ENCODE results near the gene AGAP1. TPM values are rescaled to one million over a fixed set of nuclear protein-coding genes. Genes with fewer than 3 reads are reported as not detected.

Gene AGAP1
- total RNA-seq, 1 experiment from 2014 or later = 25.8 TPM

DNA sequence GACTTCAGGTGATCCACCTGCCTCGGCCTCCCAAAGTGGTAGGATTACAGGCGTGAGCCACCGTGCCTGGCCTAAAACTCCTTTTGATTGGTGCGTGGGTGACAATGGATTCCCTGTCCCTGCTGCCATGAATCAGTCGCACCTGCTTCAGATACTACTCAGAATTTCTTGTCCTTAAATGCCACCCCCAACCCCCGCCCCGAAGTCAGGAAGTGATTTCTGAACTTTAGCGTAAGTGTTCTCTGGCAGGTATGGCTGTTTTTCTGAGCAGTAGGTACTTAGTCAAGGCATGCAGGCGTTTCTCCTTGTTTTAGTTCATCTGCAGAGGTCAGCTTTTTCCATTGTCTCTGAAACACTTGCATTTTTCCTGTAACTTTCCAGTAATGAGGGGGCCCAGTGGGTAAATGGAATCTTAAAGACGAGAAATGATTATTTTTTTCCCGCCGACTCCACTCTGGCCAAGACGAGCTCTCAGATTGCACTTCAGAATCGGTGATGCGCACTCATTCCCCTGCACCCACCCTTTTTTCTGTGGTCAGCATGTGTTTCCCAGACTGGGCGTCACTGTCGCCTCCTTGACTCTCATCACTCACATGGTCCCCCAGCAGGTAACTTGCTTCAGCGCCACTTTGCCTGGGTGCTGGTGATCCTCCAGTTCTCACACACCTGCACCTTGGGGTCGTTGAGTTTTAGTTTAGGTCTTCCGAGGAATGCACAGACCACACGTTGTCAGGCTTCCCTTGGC lies 494.6 kb downstream of the AGAP1 start:
- H2AFZ ChIP-seq (ENCODE audit: low read length) = no peak overlapping the region
- H4K5ac ChIP-seq (ENCODE audit: insufficient read length, low read depth, low read length) = no peak overlapping the region
- no peak overlapping the region for H4K8ac ChIP-seq (replicated peaks; ENCODE audit: insufficient read length, low read depth, low read length)
- no peak overlapping the region for H3K4ac ChIP-seq (ENCODE audit: low read depth, low read length)
- H3K9me3 Mint-ChIP-seq = no peaks in the 10 kb centered on the region
- H3K14ac ChIP-seq (ENCODE audit: insufficient read depth, low read length) = no peak overlapping the region
- H3K23me2 ChIP-seq (ENCODE audit: insufficient read length, low read depth, low read length, poor library complexity, severe bottlenecking) = no peaks in the 10 kb centered on the region
- no peak overlapping the region for H3K9ac ChIP-seq (ENCODE audit: extremely low read depth, insufficient read length, low read length)
- no peak overlapping the region for H3K18ac ChIP-seq (ENCODE audit: insufficient read length, low read depth, low read length)
- H3K27ac ChIP-seq (ENCODE audit: insufficient read length, low read depth, low read length) = no peak overlapping the region
- H3K4me1 Mint-ChIP-seq = peaks cover 16 to 19% of the 10 kb centered on the region in 2 experiments
- H3K27me3 ChIP-seq (ENCODE audit: insufficient read depth, low read length) = no peaks in the 10 kb centered on the region
- H2BK12ac ChIP-seq (ENCODE audit: insufficient read length, low read depth, low read length) = no peak overlapping the region
- H3K56ac ChIP-seq (ENCODE audit: insufficient read length, low read depth, low read length) = no peak overlapping the region
- H3K9me3 ChIP-seq (ENCODE audit: control insufficient read depth, low read depth, low read length) = no peaks in the 10 kb centered on the region
- no peaks in the 10 kb centered on the region for H3K79me1 ChIP-seq (ENCODE audit: insufficient read depth, low read depth, low read length, poor library complexity, severe bottlenecking)
- no peaks in the 10 kb centered on the region; the same call in 1 of the 2 replicates for H3K27me3 Mint-ChIP-seq (ENCODE audit: low read depth)
- no peak overlapping the region for H2BK20ac ChIP-seq (ENCODE audit: low read depth, low read length, poor library complexity, severe bottlenecking)
- WGBS (ENCODE audit: extremely low coverage, insufficient read length, low lambda C conversion rate) = no CpG with 5 or more reads among the region's 21 CpGs
- H3K27ac Mint-ChIP-seq = no peak overlapping the region
- H2BK5ac ChIP-seq (ENCODE audit: insufficient read length, low read length) = no peak overlapping the region
- H3K4me1 ChIP-seq (ENCODE audit: insufficient read depth, low read length) = peaks cover 5% of the 10 kb centered on the region; the same call in 1 of the 2 replicates
- no peak overlapping the region for H3K4me2 ChIP-seq (ENCODE audit: insufficient read depth, insufficient read length, low read length)
- TF ChIP-seq, protein P1, sequence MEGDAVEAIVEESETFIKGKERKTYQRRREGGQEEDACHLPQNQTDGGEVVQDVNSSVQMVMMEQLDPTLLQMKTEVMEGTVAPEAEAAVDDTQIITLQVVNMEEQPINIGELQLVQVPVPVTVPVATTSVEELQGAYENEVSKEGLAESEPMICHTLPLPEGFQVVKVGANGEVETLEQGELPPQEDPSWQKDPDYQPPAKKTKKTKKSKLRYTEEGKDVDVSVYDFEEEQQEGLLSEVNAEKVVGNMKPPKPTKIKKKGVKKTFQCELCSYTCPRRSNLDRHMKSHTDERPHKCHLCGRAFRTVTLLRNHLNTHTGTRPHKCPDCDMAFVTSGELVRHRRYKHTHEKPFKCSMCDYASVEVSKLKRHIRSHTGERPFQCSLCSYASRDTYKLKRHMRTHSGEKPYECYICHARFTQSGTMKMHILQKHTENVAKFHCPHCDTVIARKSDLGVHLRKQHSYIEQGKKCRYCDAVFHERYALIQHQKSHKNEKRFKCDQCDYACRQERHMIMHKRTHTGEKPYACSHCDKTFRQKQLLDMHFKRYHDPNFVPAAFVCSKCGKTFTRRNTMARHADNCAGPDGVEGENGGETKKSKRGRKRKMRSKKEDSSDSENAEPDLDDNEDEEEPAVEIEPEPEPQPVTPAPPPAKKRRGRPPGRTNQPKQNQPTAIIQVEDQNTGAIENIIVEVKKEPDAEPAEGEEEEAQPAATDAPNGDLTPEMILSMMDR (conservative IDR thresholded peaks at IDR 0.05) = no peak
- H3K79me2 ChIP-seq (ENCODE audit: insufficient read depth, low read length) = no peaks in the 10 kb centered on the region; the same call in 1 of the 2 replicates
- no peak overlapping the region for H3T11ph ChIP-seq (ENCODE audit: low read length)
- peaks cover 2% of the 10 kb centered on the region for H4K20me1 ChIP-seq (ENCODE audit: control insufficient read depth, insufficient read depth, insufficient read length)
- DNase-seq = peak; percentile 23
- H2BK15ac ChIP-seq (ENCODE audit: low read depth, low read length) = no peak overlapping the region
- H2BK120ac ChIP-seq (ENCODE audit: low read depth, low read length, poor library complexity, severe bottlenecking) = no peak overlapping the region
- H3K36me3 Mint-ChIP-seq (ENCODE audit: insufficient read depth in 1 of 3, low read depth in 3 of 3) = peaks cover 0 to 2% (median 0%) of the 10 kb centered on the region in 3 experiments; a peak in 3 of 7 replicates
- H3K23ac ChIP-seq (ENCODE audit: insufficient read length, low read depth, low read length) = no peak overlapping the region
- H2AK5ac ChIP-seq (ENCODE audit: insufficient read length, low read length) = no peak overlapping the region
- no peak overlapping the region for H4K91ac ChIP-seq (ENCODE audit: insufficient read length, low read depth, low read length)
- H3K4me3 Mint-ChIP-seq = no peak overlapping the region

All from H9 (cell line).